ENCODE measurements around the gene SYNC. TPM values are rescaled to one million over a fixed set of nuclear protein-coding genes. Genes with fewer than 3 reads are reported as not detected.
"Not testable (repeated sequence)": the region's sequence is repeated elsewhere in the genome, so short reads cannot be mapped to it uniquely, and the experiment has no call there.

Gene SYNC
- total RNA-seq, 2 donors from 2014 or later: not detected

DNA sequence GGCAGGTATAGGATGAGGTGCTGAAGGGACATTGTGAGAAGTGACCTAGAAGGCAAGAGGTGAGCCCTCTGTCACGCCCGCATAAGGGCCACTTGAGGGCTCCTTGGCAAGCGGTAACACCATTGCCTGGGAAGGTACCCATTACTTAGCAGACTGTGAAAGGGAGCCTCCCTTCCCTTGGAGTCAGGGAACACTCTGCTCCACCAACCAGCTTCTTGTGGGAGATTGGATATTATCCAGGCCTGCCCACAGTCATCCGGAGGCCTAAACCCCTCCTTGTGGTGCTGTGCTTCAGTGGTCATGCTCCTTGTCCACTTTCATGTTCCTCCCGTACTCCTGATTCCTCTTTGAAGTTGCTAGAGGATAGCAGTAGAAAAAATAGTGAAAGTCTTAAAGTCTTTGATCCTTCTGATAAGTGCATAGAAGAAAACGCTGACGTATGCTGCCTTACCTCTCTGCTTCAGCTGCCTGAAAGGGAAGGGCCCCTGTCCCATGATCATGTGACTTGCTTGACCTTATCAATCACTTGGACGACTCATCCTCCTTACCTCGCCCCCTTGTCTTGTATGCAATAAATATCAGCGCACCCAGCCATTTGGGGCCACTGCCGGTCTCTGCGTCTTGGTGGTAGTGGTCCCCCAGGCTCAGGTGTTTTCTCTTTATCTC is 35.5 kb downstream of the SYNC start:
- Mint-ChIP-seq H3K4me1 (peaks cover 5% of the 10 kb centered on the region), H3K4me3 (no peak overlapping the region), H3K27ac (no peak overlapping the region), H3K36me3 (ENCODE audit: low read depth) (peaks cover 5% of the 10 kb centered on the region), H3K27me3 (no peaks in the 10 kb centered on the region)
- no peaks in the 10 kb centered on the region for H3K9me3 ChIP-seq (ENCODE audit: control insufficient read depth, low read length, poor library complexity, severe bottlenecking)
- ATAC-seq (no peak), DNase-seq (no peak)

GRCh38 chr1:32665915-32666314 is 36.7 kb downstream of the SYNC start:
- no peaks in the 10 kb centered on the region for H3K27me3 Mint-ChIP-seq
- no peak overlapping the region for H3K27ac Mint-ChIP-seq
- no peak overlapping the region for H3K4me3 Mint-ChIP-seq
- peaks cover 5% of the 10 kb centered on the region for H3K36me3 Mint-ChIP-seq (ENCODE audit: low read depth)
- H3K4me1 Mint-ChIP-seq: peaks cover 5% of the 10 kb centered on the region
- DNase-seq: no peak
- no peaks in the 10 kb centered on the region for H3K9me3 ChIP-seq (ENCODE audit: control insufficient read depth, low read length, poor library complexity, severe bottlenecking)
- ATAC-seq: no peak

GRCh38 chr1:32659581-32659980 is 43.0 kb downstream of the SYNC start:
- peaks cover 9% of the 10 kb centered on the region for H3K36me3 Mint-ChIP-seq (ENCODE audit: low read depth)
- DNase-seq (no peak), ATAC-seq (no peak)
- H3K27ac Mint-ChIP-seq: no peak overlapping the region
- peaks cover 25% of the 10 kb centered on the region for H3K4me1 Mint-ChIP-seq
- H3K4me3 Mint-ChIP-seq: no peak overlapping the region
- no peaks in the 10 kb centered on the region for H3K9me3 ChIP-seq (ENCODE audit: control insufficient read depth, low read length, poor library complexity, severe bottlenecking)
- no peaks in the 10 kb centered on the region for H3K27me3 Mint-ChIP-seq

DNA sequence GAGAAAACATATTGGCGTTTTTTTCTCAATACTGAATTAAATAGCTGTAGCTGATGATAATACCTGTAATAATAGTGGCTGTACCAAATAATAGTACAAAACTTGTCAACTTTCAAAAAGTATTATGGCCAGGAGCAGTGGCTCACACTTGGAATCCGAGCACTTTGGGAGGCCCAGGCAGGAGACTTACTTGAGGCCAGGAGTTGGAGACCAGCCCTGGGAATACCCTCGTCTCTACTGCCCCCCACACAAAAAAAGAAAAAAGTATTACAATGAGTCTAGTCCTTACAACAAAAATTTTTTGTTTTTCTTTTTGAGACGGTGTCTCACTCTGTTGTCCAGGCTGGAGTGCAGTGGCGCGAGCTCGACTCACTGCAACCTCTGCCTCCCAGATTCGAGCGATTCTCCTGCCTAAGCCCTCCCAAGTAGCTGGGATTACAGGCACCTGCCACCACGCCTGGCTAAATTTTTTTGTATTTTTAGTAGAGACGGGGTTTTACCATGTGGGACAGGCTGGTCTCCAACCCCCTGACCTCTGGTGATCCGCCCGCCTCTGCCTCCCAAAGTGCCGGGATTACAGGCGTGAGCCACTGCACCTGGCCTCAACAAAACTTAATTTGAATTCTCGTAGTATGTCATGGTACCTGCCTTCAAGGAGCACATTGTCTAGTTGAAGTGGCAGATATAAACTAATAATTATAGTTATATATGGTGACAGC is 50.2 kb downstream of the SYNC start:
- Mint-ChIP-seq H3K4me1 (peaks cover 48% of the 10 kb centered on the region), H3K4me3 (peak overlapping the region; percentile 93), H3K27ac (peak overlapping the region; percentile 99), H3K27me3 (no peaks in the 10 kb centered on the region), H3K36me3 (ENCODE audit: low read depth) (peaks cover 6% of the 10 kb centered on the region)
- no peaks in the 10 kb centered on the region for H3K9me3 ChIP-seq (ENCODE audit: control insufficient read depth, low read length, poor library complexity, severe bottlenecking)
- no peak for DNase-seq
- ATAC-seq: no peak

GRCh38 chr1:32651461-32652073 is 51.0 kb downstream of the SYNC start:
- DNase-seq: no peak

DNA sequence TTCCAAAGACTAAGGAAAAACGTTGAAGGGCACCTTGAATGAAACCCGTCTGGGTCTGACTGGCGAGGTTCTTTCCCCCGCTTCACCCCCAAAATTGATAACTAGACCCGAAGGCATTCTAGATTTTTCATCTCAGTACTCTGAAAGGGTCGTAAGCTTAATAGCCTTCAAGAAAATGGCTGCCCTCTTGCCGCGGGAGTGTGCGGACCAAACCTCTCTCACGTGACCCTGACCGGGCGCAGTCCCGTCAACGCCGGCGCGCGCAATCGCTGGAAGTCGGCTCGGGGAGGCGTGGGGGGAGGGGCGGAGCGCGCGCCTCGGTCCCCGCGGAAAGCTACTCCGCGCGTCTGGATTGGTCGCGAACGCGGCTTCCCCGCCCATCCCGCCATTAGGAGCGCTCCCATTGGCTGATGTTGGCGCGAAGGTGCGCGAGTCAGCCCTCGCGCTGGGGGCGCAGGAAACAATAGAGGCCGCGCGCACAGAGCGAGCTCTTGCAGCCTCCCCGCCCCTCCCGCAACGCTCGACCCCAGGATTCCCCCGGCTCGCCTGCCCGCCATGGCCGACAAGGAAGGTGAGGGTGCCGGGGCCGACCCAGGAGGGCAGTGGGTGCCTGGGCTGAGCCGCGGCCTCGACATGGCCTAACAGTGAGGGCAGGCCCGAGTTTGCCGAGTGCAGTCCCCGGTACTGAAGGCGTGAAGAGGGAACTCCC is 51.7 kb downstream of the SYNC start, which contains the start of gene RBBP4:
RBBP4 (plus strand) TSS at position 457 of the 709 bp plus-strand sequence; CDS start at position 556, 99 bp downstream.
- H3K4me3 Mint-ChIP-seq: peak within 1 kb of the TSS; percentile 93
- H3K9me3 ChIP-seq (ENCODE audit: control insufficient read depth, low read length, poor library complexity, severe bottlenecking): no peaks in the 10 kb centered on the region
- H3K4me1 Mint-ChIP-seq: peaks cover 45% of the 10 kb centered on the region
- H3K27ac Mint-ChIP-seq: peak within 1 kb of the TSS; percentile 99
- peak; percentile 97 to 98 (median 98) for DNase-seq
- ATAC-seq: peak; percentile 86
- peaks cover 4% of the 10 kb centered on the region for H3K36me3 Mint-ChIP-seq (ENCODE audit: low read depth)
- no peaks in the 10 kb centered on the region for H3K27me3 Mint-ChIP-seq

More at GRCh38 chr1:32651461-32652073, 51.0 kb downstream of the SYNC start:
- H3K4me1 Mint-ChIP-seq: peaks cover 46% of the 10 kb centered on the region
- H3K4me3 Mint-ChIP-seq: peak overlapping the region; percentile 93
- no peaks in the 10 kb centered on the region for H3K9me3 ChIP-seq (ENCODE audit: control insufficient read depth, low read length, poor library complexity, severe bottlenecking)
- peaks cover 4% of the 10 kb centered on the region for H3K36me3 Mint-ChIP-seq (ENCODE audit: low read depth)
- peak overlapping the region; percentile 99 for H3K27ac Mint-ChIP-seq
- no peaks in the 10 kb centered on the region for H3K27me3 Mint-ChIP-seq
- no peak for ATAC-seq

DNA sequence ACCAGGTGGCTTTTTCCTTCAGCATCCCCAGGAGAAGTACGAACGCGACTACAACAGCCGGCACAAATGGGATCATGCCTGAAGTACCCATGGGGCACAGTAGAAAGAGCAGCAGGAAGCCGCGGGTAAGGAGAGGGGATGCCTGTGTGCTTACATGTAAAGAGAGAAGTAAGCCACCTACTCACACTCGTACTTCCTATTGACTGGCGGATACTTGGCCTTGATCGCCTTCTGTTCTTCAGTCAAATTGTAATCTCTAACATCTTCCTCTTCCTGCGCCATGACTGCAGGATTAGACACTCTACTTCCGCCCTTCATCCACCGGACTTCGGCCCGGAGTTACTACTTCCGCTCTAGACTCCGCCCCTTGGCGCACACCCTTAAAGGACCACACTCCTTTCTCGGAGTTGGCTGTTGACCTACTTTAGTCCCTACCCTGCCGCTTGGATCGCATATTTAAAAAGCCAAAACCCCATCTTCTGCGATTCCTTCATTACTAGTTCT is 52.3 kb downstream of the SYNC start, which contains the start of gene ZBTB8OS:
ZBTB8OS (minus strand) TSS at position 303 of the 504 bp plus-strand sequence; CDS start at position 282, 21 bp downstream.
- Mint-ChIP-seq H3K4me3 (peak within 1 kb of the TSS; percentile 93), H3K27me3 (no peaks in the 10 kb centered on the region), H3K27ac (peak within 1 kb of the TSS; percentile 99), H3K4me1 (peaks cover 39% of the 10 kb centered on the region), H3K36me3 (ENCODE audit: low read depth) (no peaks in the 10 kb centered on the region)
- ATAC-seq (peak; percentile 77), DNase-seq (peak; percentile 74 to 83 (median 75))
- no peaks in the 10 kb centered on the region for H3K9me3 ChIP-seq (ENCODE audit: control insufficient read depth, low read length, poor library complexity, severe bottlenecking)

- ATAC-seq (no peak), DNase-seq (no peak)
- no peaks in the 10 kb centered on the region for H3K36me3 Mint-ChIP-seq (ENCODE audit: low read depth)
- H3K27ac Mint-ChIP-seq: peak overlapping the region; percentile 99
- peaks cover 31% of the 10 kb centered on the region for H3K4me1 Mint-ChIP-seq
- H3K27me3 Mint-ChIP-seq: no peaks in the 10 kb centered on the region
- no peaks in the 10 kb centered on the region for H3K9me3 ChIP-seq (ENCODE audit: control insufficient read depth, low read length, poor library complexity, severe bottlenecking)
- peak overlapping the region; percentile 76 for H3K4me3 Mint-ChIP-seq
Observed at GRCh38 chr1:32647308-32648134, 55.0 kb downstream of the SYNC start.

- no peaks in the 10 kb centered on the region for H3K36me3 Mint-ChIP-seq (ENCODE audit: low read depth)
- peaks cover 14% of the 10 kb centered on the region for H3K4me1 Mint-ChIP-seq
- H3K27me3 Mint-ChIP-seq: no peaks in the 10 kb centered on the region
- ATAC-seq (no peak), DNase-seq (no peak)
- H3K9me3 ChIP-seq (ENCODE audit: control insufficient read depth, low read length, poor library complexity, severe bottlenecking): no peaks in the 10 kb centered on the region
- no peak overlapping the region for H3K4me3 Mint-ChIP-seq
- no peak overlapping the region for H3K27ac Mint-ChIP-seq
Observed at GRCh38 chr1:32644426-32644825, 58.1 kb downstream of the SYNC start.

DNA sequence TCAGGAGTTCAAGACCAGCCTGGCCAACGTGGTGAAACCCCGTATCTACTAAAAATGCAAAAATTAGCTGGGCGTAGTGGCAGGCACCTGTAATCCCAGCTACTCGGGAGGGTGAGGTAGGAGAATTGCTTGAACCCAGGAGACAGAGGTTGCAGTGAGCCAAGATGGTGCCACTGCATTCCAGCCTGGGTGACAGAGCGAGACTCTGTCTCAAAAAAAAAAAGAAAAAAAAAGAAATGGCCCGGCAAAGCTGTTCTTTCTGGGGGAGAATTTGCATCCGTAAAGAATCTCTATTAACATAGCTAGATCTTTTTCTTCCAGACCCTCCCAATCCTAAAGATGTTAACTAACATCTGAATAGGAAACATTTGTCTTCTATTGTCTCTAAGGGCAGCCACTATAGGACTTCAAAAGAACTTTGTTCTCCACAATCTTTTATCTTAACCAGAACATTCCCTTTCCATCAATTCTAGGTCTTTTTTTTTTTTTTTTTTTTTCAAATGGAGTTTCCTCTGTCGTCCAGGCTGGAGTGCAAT is 60.2 kb downstream of the SYNC start:
- not testable (repeated sequence) for H3K36me3 Mint-ChIP-seq (ENCODE audit: low read depth); H3K4me3 Mint-ChIP-seq; ATAC-seq; H3K27ac Mint-ChIP-seq; H3K4me1 Mint-ChIP-seq; DNase-seq; H3K27me3 Mint-ChIP-seq; H3K9me3 ChIP-seq (ENCODE audit: control insufficient read depth, low read length, poor library complexity, severe bottlenecking)

DNA sequence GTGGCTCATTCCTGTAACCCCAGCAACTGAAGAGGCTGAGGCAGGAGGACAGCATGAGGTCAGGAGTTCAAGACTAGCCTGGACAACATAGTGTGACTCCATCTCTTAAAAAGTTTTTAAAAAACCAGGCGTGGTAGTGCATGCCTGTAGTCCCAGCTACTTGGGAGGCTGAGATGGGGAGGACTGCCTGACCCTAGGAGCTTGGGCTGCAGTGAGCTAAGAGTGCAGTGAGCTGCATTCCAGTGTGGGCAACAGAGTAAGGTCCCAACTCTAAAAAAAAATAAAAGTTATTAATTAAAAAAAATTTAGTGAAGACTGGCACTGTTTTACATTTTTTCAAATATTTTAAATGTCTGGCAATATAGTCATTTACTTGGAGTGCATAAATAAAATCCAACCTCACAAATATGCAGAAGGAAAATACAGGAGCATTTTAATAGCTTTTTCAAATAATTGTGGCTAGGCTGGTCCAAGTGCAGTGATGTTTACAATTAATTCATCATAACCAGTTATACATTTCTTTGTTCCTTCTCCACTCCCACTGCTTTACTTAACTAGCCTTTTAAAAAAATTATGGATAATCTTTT is 63.0 kb downstream of the SYNC start:
- H3K27ac Mint-ChIP-seq: peak overlapping the region; percentile 34
- no peaks in the 10 kb centered on the region for H3K27me3 Mint-ChIP-seq
- peaks cover 12% of the 10 kb centered on the region for H3K4me1 Mint-ChIP-seq
- no peak overlapping the region for H3K4me3 Mint-ChIP-seq
- DNase-seq: no peak
- no peak for ATAC-seq
- H3K9me3 ChIP-seq (ENCODE audit: control insufficient read depth, low read length, poor library complexity, severe bottlenecking): no peaks in the 10 kb centered on the region
- no peaks in the 10 kb centered on the region for H3K36me3 Mint-ChIP-seq (ENCODE audit: low read depth)
